SK-N-SH (cell line): ENCODE data around the gene DTX3L. TPM values are rescaled to one million over a fixed set of nuclear protein-coding genes. Genes with fewer than 3 reads are reported as not detected.

Source experiments
- CTCF ChIA-PET: fragments of 300-600, 350-600 bp; formaldehyde crosslinking; extraction: SDS; loops from one replicate; lab custom pipeline; 2021; lab: Yijun Ruan, JAX
- POLR2A ChIA-PET: fragments of 350-600 bp; sonication (Branson Sonifier 250); formaldehyde crosslinking; extraction: SDS; loops from one replicate; lab custom pipeline; 2020; ENCODE audit warnings: antibody characterized with exemption, inconsistent platforms; lab: Yijun Ruan, JAX
- DNase-seq: peaks from one replicate; pipeline ENCODE4 v3.0.0; 2012
- H2AFZ ChIP-seq: fragments of 200-600 bp; sonication (generic); 2 replicates; pipeline ENCODE4 v1.8.1; 2016; ENCODE audit warnings: antibody characterized with exemption, mild to moderate bottlenecking, low read depth
- H3F3A ChIP-seq: fragments of 200-600 bp; sonication (generic); replicated peaks from 2 replicates; pipeline ENCODE3; 2016; ENCODE audit warnings: antibody characterized with exemption, mild to moderate bottlenecking; ENCODE audit not compliant: insufficient read depth
- H3K27ac ChIP-seq, 2 experiments: fragments of 200-500 bp in 1 of 2; fragments of 200-600 bp in 1 of 2; sonication (Bioruptor generic) in 1 of 2; sonication (generic), shearing (Covaris generic) in 1 of 2; 2 replicates each; pipeline versions ENCODE4 v1.5.1 to v1.6.1; 2014 to 2016; ENCODE audit warnings: low read depth in 2 of 2, inconsistent platforms in 1 of 2, low read length in 1 of 2, mild to moderate bottlenecking in 1 of 2, mixed read lengths in 1 of 2
- H3K27me3 ChIP-seq: fragments of 200-600 bp; sonication (generic), shearing (Covaris generic); 2 replicates; pipeline ENCODE4 v1.6.1; 2016; ENCODE audit warnings: mixed run types; ENCODE audit not compliant: insufficient read depth
- H3K36me3 ChIP-seq, 2 experiments: fragments of 200-500 bp in 1 of 2; fragments of 200-600 bp in 1 of 2; sonication (Bioruptor generic) in 1 of 2; sonication (generic) in 1 of 2; replicated peaks in 1 of 2; 2 replicates each; pipeline versions ENCODE3 to v1.5.1; 2014 to 2016; ENCODE audit warnings: low read length in 1 of 2, mild to moderate bottlenecking in 1 of 2; ENCODE audit not compliant: insufficient read depth in 2 of 2, control insufficient read depth in 1 of 2
- H3K4me1 ChIP-seq, 2 experiments: fragments of 200-500 bp in 1 of 2; fragments of 200-600 bp in 1 of 2; sonication (Bioruptor generic) in 1 of 2; sonication (generic), shearing (Covaris generic) in 1 of 2; 2 replicates each; pipeline versions ENCODE4 v1.5.1 to v1.6.1; 2014 to 2016; ENCODE audit warnings: low read depth in 1 of 2, low read length in 1 of 2, mixed run types in 1 of 2; ENCODE audit not compliant: insufficient read depth in 2 of 2, control insufficient read depth in 1 of 2
- H3K4me2 ChIP-seq: fragments of 200-600 bp; sonication (generic), shearing (Covaris generic); 2 replicates; pipeline ENCODE4 v1.6.1; 2017; ENCODE audit warnings: mixed run types
- H3K4me3 ChIP-seq, 2 experiments: fragments of 200-500 bp in 1 of 2; fragments of 200-600 bp in 1 of 2; sonication (Bioruptor generic) in 1 of 2; sonication (generic), shearing (Covaris generic) in 1 of 2; 2 replicates each; pipeline versions ENCODE4 v1.5.1 to v1.8.1; 2014 to 2016; ENCODE audit warnings: low read depth in 2 of 2, inconsistent platforms in 1 of 2, low read length in 1 of 2, mild to moderate bottlenecking in 1 of 2, mixed read lengths in 1 of 2, moderate library complexity in 1 of 2
- H3K79me2 ChIP-seq: fragments of 200-600 bp; sonication (generic); 2 replicates; pipeline ENCODE4 v1.8.1; 2017; ENCODE audit warnings: mild to moderate bottlenecking; ENCODE audit not compliant: insufficient read depth
- H3K9ac ChIP-seq: fragments of 200-600 bp; sonication (generic); 2 replicates; pipeline ENCODE4 v1.6.1; 2017; ENCODE audit warnings: mixed run types
- H3K9me2 ChIP-seq: fragments of 200-600 bp; sonication (generic); 2 replicates; pipeline ENCODE4 v1.6.1; 2017; ENCODE audit warnings: mixed run types
- H3K9me3 ChIP-seq: fragments of 200-600 bp; sonication (generic); 2 replicates; pipeline ENCODE4 v1.6.1; 2017; ENCODE audit warnings: mixed run types, mild to moderate bottlenecking, moderate library complexity
- H4K20me1 ChIP-seq: fragments of 200-600 bp; sonication (generic); 2 replicates; pipeline ENCODE4 v1.6.1; 2017; ENCODE audit warnings: mild to moderate bottlenecking, mixed run types; ENCODE audit not compliant: insufficient read depth
- CHD2 ChIP-seq: fragments of 150-350 bp; IDR thresholded peaks from 2 replicates; pipeline ENCODE4 v1.6.1; 2018; ENCODE audit warnings: low read length; ENCODE audit not compliant: partially characterized antibody
- ELF1 ChIP-seq: IDR thresholded peaks from 2 replicates; pipeline ENCODE4 v1.4.0; 2012
- FOXJ3 ChIP-seq: sonication (generic); formaldehyde crosslinking; IDR thresholded peaks from 2 replicates; pipeline ENCODE4 v1.5.1; 2020; ENCODE audit warnings: mild to moderate bottlenecking, missing genetic modification reagents
- FOXM1 ChIP-seq: IDR thresholded peaks from 2 replicates; pipeline ENCODE4 v1.4.0; 2012; ENCODE audit warnings: low read depth, mild to moderate bottlenecking
- JUND ChIP-seq: IDR thresholded peaks from 2 replicates; pipeline ENCODE4 v1.4.0; 2012
- MEF2A ChIP-seq: IDR thresholded peaks from 2 replicates; pipeline ENCODE4 v1.4.0; 2012; ENCODE audit warnings: low read depth, borderline replicate concordance
- RAD21 ChIP-seq: IDR thresholded peaks from 2 replicates; pipeline ENCODE4 v1.6.1; 2012; ENCODE audit warnings: mild to moderate bottlenecking, low read length
- RCOR1 ChIP-seq: fragments of 150-350 bp; IDR thresholded peaks from 2 replicates; pipeline ENCODE4 v1.6.1; 2017; ENCODE audit warnings: antibody characterized with exemption, low read length
- RFX5 ChIP-seq: IDR thresholded peaks from 2 replicates; pipeline ENCODE4 v1.6.1; 2012; ENCODE audit warnings: mild to moderate bottlenecking, improper control_type of control experiment, low read length
- SMC3 ChIP-seq: IDR thresholded peaks from 2 replicates; pipeline ENCODE4 v1.6.1; 2012; ENCODE audit warnings: low read depth, low read length, improper control_type of control experiment
- YY1 ChIP-seq: IDR thresholded peaks from 2 replicates; pipeline ENCODE4 v1.4.0; 2012; ENCODE audit warnings: low read depth, mild to moderate bottlenecking
- WGBS: methylation state at CpG from one replicate; pipeline ENCODE4 v1.1.6; 2017; ENCODE audit warnings: low lambda C conversion rate; 5-methylcytosine and 5-hydroxymethylcytosine counted together
- polyA plus RNA-seq, 3 experiments: library from polyadenylated mRNA; depleted of rRNA; stranded (reverse); fragments of >200 nt; gene quantifications; 2 replicates each; pipeline ENCODE4 v1.2.3, GENCODE V29; 2012
- TF ChIP-seq, protein P1 (sequence below): IDR thresholded peaks from 2 replicates; pipeline ENCODE4; 2012
- TF ChIP-seq, protein P2 (sequence below): IDR thresholded peaks from 2 replicates; pipeline ENCODE4 v1.6.1; 2012; ENCODE audit warnings: mild to moderate bottlenecking, low read depth, low read length, moderate library complexity
- TF ChIP-seq, protein P3 (sequence below): fragments of 200-600 bp; sonication (generic); IDR thresholded peaks from 2 replicates; pipeline ENCODE4 v1.6.1; 2017; ENCODE audit warnings: antibody characterized with exemption, mild to moderate bottlenecking, moderate library complexity

The DTX3L gene
- polyA plus RNA-seq, 1 of the 3 experiments (the other 2 are of a cell fraction), result 2.7 TPM

DNA sequence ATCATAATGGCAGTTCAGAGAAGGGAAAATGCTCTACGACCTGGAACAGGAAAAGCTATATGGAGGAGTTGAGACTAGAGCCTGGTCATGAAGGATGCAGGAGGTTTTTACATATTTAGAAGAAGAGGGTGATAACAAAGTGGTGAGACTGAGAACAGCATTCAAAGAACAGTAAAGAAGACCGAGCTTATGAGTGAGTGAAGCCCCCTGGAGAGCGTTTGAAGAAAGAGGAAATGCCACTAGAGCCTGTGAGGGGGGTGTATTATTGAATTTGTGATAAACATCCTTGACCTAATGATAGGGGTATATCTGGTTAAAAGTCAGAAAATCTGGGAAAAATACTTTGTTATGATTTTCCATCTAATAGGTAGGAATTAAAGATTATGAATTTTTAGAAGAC lies 4.2 kb upstream of the DTX3L start:
- ChIA-PET CTCF (interaction anchor here (0.6 to 7.2 kb wide), 8 partner anchors 11 to 1548 kb away, joined by 3 to 84 read pairs (median 3); partner anchors contain the start of gene PARP14), POLR2A (no interaction called here)
- H3K9me3 ChIP-seq, result no peaks in the 10 kb centered on the region
- H3K36me3 ChIP-seq, result peaks cover 3 to 25% of the 10 kb centered on the region in 2 experiments
- 94% methylated on average over 3 of the region's 3 CpGs for WGBS
- no peak overlapping the region for H3K4me3 ChIP-seq
- no peak overlapping the region for H2AFZ ChIP-seq
- no peak overlapping the region for H3K9ac ChIP-seq
- no peaks in the 10 kb centered on the region for H4K20me1 ChIP-seq
- H3K27me3 ChIP-seq, result no peaks in the 10 kb centered on the region
- no peak for DNase-seq
- H3K4me1 ChIP-seq, result peaks cover 2 to 7% of the 10 kb centered on the region in 2 experiments; a peak in 2 of 4 replicates
- no peaks in the 10 kb centered on the region for H3K9me2 ChIP-seq
- peaks cover 7% of the 10 kb centered on the region for H3K79me2 ChIP-seq
- H3K27ac ChIP-seq, result no peak overlapping the region
- TF ChIP-seq YY1, result no peak
- TF ChIP-seq RAD21, result no peak
- no peak for TF ChIP-seq JUND
- no peak for TF ChIP-seq FOXM1
- TF ChIP-seq, protein P1, sequence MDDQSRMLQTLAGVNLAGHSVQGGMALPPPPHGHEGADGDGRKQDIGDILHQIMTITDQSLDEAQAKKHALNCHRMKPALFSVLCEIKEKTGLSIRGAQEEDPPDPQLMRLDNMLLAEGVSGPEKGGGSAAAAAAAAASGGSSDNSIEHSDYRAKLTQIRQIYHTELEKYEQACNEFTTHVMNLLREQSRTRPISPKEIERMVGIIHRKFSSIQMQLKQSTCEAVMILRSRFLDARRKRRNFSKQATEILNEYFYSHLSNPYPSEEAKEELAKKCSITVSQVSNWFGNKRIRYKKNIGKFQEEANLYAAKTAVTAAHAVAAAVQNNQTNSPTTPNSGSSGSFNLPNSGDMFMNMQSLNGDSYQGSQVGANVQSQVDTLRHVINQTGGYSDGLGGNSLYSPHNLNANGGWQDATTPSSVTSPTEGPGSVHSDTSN, result no peak
- TF ChIP-seq CHD2, result no peak
- TF ChIP-seq MEF2A, result no peak
- H3F3A ChIP-seq, result no peaks in the 10 kb centered on the region
- H3K4me2 ChIP-seq, result no peak overlapping the region

DNA sequence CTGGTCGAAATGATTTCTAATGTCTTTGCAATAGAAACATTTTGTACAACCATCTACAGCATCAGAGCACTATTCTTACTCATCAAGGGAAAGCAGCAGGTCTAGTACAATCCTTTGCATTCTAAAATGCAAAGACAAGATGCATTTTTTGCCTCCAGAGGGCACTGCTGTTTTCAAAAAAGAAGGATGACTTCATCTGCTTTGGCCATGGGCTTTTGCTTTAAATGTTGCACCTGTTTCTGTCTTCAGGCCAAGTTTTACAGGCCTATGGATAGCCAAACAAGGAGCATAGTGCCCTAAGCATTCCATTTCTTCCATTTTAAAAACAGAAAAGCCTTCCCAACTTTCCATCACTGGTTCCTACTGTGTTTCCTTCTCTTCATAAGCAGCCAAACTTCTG lies 3.5 kb upstream of the DTX3L start:
- CTCF ChIA-PET, result interaction anchor here (0.7 to 7.2 kb wide), 11 partner anchors 19 to 1549 kb away, joined by 3 to 84 read pairs (median 3); partner anchors contain the start of gene PARP14
- peaks cover 10% of the 10 kb centered on the region for H3K79me2 ChIP-seq
- peaks cover 3 to 20% of the 10 kb centered on the region in 2 experiments for H3K36me3 ChIP-seq

More for the DNA sequence above, 3.5 kb upstream of the DTX3L start:
- H3K4me2 ChIP-seq, result no peak overlapping the region
- H3K27ac ChIP-seq, result no peak overlapping the region
- no peaks in the 10 kb centered on the region for H3K27me3 ChIP-seq
- 70% methylated on average over 1 of the region's 1 CpG for WGBS
- H2AFZ ChIP-seq, result no peak overlapping the region
- H4K20me1 ChIP-seq, result no peaks in the 10 kb centered on the region
- H3K4me3 ChIP-seq, result no peak overlapping the region
- POLR2A ChIA-PET, result no interaction called here
- no peaks in the 10 kb centered on the region for H3K9me3 ChIP-seq
- peaks cover 5 to 9% of the 10 kb centered on the region in 2 experiments; a peak in 2 of 4 replicates for H3K4me1 ChIP-seq
- TF ChIP-seq RCOR1, result 0 out of 2 replicates have a peak, but pooled peaks have one; percentile 31
- no peak for TF ChIP-seq ELF1
- TF ChIP-seq SMC3, result peak; percentile 74
- TF ChIP-seq RAD21, result peak; percentile 85
- TF ChIP-seq, protein P2, sequence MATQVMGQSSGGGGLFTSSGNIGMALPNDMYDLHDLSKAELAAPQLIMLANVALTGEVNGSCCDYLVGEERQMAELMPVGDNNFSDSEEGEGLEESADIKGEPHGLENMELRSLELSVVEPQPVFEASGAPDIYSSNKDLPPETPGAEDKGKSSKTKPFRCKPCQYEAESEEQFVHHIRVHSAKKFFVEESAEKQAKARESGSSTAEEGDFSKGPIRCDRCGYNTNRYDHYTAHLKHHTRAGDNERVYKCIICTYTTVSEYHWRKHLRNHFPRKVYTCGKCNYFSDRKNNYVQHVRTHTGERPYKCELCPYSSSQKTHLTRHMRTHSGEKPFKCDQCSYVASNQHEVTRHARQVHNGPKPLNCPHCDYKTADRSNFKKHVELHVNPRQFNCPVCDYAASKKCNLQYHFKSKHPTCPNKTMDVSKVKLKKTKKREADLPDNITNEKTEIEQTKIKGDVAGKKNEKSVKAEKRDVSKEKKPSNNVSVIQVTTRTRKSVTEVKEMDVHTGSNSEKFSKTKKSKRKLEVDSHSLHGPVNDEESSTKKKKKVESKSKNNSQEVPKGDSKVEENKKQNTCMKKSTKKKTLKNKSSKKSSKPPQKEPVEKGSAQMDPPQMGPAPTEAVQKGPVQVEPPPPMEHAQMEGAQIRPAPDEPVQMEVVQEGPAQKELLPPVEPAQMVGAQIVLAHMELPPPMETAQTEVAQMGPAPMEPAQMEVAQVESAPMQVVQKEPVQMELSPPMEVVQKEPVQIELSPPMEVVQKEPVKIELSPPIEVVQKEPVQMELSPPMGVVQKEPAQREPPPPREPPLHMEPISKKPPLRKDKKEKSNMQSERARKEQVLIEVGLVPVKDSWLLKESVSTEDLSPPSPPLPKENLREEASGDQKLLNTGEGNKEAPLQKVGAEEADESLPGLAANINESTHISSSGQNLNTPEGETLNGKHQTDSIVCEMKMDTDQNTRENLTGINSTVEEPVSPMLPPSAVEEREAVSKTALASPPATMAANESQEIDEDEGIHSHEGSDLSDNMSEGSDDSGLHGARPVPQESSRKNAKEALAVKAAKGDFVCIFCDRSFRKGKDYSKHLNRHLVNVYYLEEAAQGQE, result no peak
- TF ChIP-seq, protein P3, sequence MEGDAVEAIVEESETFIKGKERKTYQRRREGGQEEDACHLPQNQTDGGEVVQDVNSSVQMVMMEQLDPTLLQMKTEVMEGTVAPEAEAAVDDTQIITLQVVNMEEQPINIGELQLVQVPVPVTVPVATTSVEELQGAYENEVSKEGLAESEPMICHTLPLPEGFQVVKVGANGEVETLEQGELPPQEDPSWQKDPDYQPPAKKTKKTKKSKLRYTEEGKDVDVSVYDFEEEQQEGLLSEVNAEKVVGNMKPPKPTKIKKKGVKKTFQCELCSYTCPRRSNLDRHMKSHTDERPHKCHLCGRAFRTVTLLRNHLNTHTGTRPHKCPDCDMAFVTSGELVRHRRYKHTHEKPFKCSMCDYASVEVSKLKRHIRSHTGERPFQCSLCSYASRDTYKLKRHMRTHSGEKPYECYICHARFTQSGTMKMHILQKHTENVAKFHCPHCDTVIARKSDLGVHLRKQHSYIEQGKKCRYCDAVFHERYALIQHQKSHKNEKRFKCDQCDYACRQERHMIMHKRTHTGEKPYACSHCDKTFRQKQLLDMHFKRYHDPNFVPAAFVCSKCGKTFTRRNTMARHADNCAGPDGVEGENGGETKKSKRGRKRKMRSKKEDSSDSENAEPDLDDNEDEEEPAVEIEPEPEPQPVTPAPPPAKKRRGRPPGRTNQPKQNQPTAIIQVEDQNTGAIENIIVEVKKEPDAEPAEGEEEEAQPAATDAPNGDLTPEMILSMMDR, result peak; percentile 70
- no peak for TF ChIP-seq RFX5
- no peak for TF ChIP-seq FOXJ3 (CRISPR knock-in tag)
- H3K9ac ChIP-seq, result no peak overlapping the region
- DNase-seq, result peak; percentile 52
- H3K9me2 ChIP-seq, result no peaks in the 10 kb centered on the region
- H3F3A ChIP-seq, result no peaks in the 10 kb centered on the region
